GM12878 (cell line): ENCODE results near the gene NFKBIE. TPM values are rescaled to one million over a fixed set of nuclear protein-coding genes. Genes with fewer than 3 reads are reported as not detected.

Experiments used
- BCL11A ChIP-seq: IDR thresholded peaks from 2 replicates; pipeline ENCODE4 v1.6.1; 2011; ENCODE audit warnings: low read depth, low read length
- BCL3 ChIP-seq: IDR thresholded peaks from 2 replicates; pipeline ENCODE4 v1.6.1; 2011; ENCODE audit warnings: borderline replicate concordance, low read depth, mild to moderate bottlenecking, moderate library complexity, low read length; ENCODE audit not compliant: insufficient read depth, poor library complexity, severe bottlenecking
- EED ChIP-seq: sonication (generic); IDR thresholded peaks from 2 replicates; pipeline ENCODE4 v1.6.1; 2016; ENCODE audit warnings: antibody characterized with exemption, low read depth
- FOXK2 ChIP-seq: fragments of 450-650 bp; IDR thresholded peaks from 2 replicates; pipeline ENCODE4 v1.6.1; 2017; ENCODE audit warnings: mild to moderate bottlenecking, moderate library complexity
- MTA2 ChIP-seq: fragments of 450-650 bp; IDR thresholded peaks from 2 replicates; pipeline ENCODE4 v1.6.1; 2016; ENCODE audit warnings: low read depth, mild to moderate bottlenecking, moderate library complexity
- RAD21 ChIP-seq: IDR thresholded peaks from 2 replicates; pipeline ENCODE4 v1.6.1; 2011; ENCODE audit warnings: mild to moderate bottlenecking, low read depth, low read length, moderate library complexity; ENCODE audit not compliant: insufficient read depth
- RFX5 ChIP-seq: IDR thresholded peaks from 2 replicates; pipeline ENCODE4 v1.6.1; 2011; ENCODE audit warnings: low read depth, low read length, improper control_type of control experiment
- SIN3A ChIP-seq: IDR thresholded peaks from 2 replicates; pipeline ENCODE4 v1.6.1; 2012; ENCODE audit warnings: low read depth, low read length, improper control_type of control experiment
- SMAD1 ChIP-seq: fragments of 450-650 bp; IDR thresholded peaks from 2 replicates; pipeline ENCODE4 v1.6.1; 2018; ENCODE audit warnings: mild to moderate bottlenecking, low read depth; ENCODE audit not compliant: partially characterized antibody
- TCF3 ChIP-seq: IDR thresholded peaks from 2 replicates; pipeline ENCODE4 v1.6.1; 2012; ENCODE audit warnings: low read depth, mild to moderate bottlenecking, low read length, borderline replicate concordance; ENCODE audit not compliant: insufficient read depth
- WRNIP1 ChIP-seq: IDR thresholded peaks from 2 replicates; pipeline ENCODE4 v1.6.1; 2011; ENCODE audit warnings: low read depth, low read length, improper control_type of control experiment, borderline replicate concordance
- YY1 ChIP-seq: IDR thresholded peaks from 2 replicates; pipeline ENCODE4 v1.6.1; 2011; ENCODE audit warnings: low read depth, mild to moderate bottlenecking, low read length
- ZBTB33 ChIP-seq: fragments of 450-650 bp; IDR thresholded peaks from 2 replicates; pipeline ENCODE4 v1.6.1; 2017; ENCODE audit warnings: mild to moderate bottlenecking
- ZNF384 ChIP-seq: IDR thresholded peaks from 2 replicates; pipeline ENCODE4 v1.6.1; 2012; ENCODE audit warnings: low read depth, mild to moderate bottlenecking, low read length, improper control_type of control experiment, borderline replicate concordance
- polyA plus RNA-seq, 11 experiments: library from polyadenylated mRNA; depleted of rRNA in 4 of 11; unstranded in 6 of 11; stranded (reverse) in 5 of 11; fragments of >200 nt; fragmentation: Nextera tagmentation in 4 of 11; fragmentation: Illumina TruSeq in 1 of 11; extraction: Ambion mirVana in 4 of 11; extraction: Trizol in 1 of 11; gene quantifications; 1 replicate in 1 of 11; 2 replicates in 10 of 11; pipeline versions ENCODE4 v1.2.1 to v1.2.3, GENCODE V29; 2011 to 2016; ENCODE audit warnings: inconsistent platforms in 2 of 11, missing spikeins in 2 of 11, low read depth in 1 of 11
- total RNA-seq, 4 experiments: library from RNA; depleted of rRNA in 3 of 4; stranded (reverse); fragments of >200 nt in 3 of 4; fragmentation: Illumina TruSeq in 1 of 4; extraction: Trizol in 1 of 4; gene quantifications; 2 replicates each; pipeline versions ENCODE4 v1.2.1 to v1.2.3, GENCODE V29; 2013 to 2021
- TF ChIP-seq, protein P1 (sequence below): fragments of 450-650 bp; IDR thresholded peaks from 2 replicates; pipeline ENCODE4 v1.6.1; 2016; ENCODE audit warnings: mild to moderate bottlenecking, moderate library complexity, borderline replicate concordance
- TF ChIP-seq, protein P2 (sequence below): fragments of 450-650 bp; conservative IDR thresholded peaks from 2 replicates; pipeline ENCODE4 v1.6.1; 2017; ENCODE audit warnings: mild to moderate bottlenecking, moderate library complexity
- TF ChIP-seq, protein P3 (sequence below): fragments of 450-650 bp; IDR thresholded peaks from 2 replicates; pipeline ENCODE4 v1.6.1; 2016; ENCODE audit warnings: mild to moderate bottlenecking

The NFKBIE gene
- total and polyA plus RNA-seq, 10 of the 15 experiments (the other 5 are each of a cell fraction or from before 2014, with no cell fraction given): 10.4 to 106 (median 38.8) TPM

GRCh38 chr6:44264154-44265006 is 971 bp downstream of the NFKBIE start (continued):
- TF ChIP-seq, protein P1, sequence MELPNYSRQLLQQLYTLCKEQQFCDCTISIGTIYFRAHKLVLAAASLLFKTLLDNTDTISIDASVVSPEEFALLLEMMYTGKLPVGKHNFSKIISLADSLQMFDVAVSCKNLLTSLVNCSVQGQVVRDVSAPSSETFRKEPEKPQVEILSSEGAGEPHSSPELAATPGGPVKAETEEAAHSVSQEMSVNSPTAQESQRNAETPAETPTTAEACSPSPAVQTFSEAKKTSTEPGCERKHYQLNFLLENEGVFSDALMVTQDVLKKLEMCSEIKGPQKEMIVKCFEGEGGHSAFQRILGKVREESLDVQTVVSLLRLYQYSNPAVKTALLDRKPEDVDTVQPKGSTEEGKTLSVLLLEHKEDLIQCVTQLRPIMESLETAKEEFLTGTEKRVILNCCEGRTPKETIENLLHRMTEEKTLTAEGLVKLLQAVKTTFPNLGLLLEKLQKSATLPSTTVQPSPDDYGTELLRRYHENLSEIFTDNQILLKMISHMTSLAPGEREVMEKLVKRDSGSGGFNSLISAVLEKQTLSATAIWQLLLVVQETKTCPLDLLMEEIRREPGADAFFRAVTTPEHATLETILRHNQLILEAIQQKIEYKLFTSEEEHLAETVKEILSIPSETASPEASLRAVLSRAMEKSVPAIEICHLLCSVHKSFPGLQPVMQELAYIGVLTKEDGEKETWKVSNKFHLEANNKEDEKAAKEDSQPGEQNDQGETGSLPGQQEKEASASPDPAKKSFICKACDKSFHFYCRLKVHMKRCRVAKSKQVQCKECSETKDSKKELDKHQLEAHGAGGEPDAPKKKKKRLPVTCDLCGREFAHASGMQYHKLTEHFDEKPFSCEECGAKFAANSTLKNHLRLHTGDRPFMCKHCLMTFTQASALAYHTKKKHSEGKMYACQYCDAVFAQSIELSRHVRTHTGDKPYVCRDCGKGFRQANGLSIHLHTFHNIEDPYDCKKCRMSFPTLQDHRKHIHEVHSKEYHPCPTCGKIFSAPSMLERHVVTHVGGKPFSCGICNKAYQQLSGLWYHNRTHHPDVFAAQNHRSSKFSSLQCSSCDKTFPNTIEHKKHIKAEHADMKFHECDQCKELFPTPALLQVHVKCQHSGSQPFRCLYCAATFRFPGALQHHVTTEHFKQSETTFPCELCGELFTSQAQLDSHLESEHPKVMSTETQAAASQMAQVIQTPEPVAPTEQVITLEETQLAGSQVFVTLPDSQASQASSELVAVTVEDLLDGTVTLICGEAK: no peak
- TF ChIP-seq BCL11A: no peak
- TF ChIP-seq RFX5: no peak
- TF ChIP-seq MTA2: 0 out of 2 replicates have a peak, but pooled peaks have one; percentile 9
- no peak for TF ChIP-seq ZNF384
- no peak; the same call in 1 of the 2 replicates for TF ChIP-seq SIN3A
- no peak for TF ChIP-seq ZBTB33
- no peak for TF ChIP-seq WRNIP1
- TF ChIP-seq, protein P2, sequence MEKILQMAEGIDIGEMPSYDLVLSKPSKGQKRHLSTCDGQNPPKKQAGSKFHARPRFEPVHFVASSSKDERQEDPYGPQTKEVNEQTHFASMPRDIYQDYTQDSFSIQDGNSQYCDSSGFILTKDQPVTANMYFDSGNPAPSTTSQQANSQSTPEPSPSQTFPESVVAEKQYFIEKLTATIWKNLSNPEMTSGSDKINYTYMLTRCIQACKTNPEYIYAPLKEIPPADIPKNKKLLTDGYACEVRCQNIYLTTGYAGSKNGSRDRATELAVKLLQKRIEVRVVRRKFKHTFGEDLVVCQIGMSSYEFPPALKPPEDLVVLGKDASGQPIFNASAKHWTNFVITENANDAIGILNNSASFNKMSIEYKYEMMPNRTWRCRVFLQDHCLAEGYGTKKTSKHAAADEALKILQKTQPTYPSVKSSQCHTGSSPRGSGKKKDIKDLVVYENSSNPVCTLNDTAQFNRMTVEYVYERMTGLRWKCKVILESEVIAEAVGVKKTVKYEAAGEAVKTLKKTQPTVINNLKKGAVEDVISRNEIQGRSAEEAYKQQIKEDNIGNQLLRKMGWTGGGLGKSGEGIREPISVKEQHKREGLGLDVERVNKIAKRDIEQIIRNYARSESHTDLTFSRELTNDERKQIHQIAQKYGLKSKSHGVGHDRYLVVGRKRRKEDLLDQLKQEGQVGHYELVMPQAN: peak; percentile 41; the same call in 1 of the 2 replicates
- TF ChIP-seq, protein P3, sequence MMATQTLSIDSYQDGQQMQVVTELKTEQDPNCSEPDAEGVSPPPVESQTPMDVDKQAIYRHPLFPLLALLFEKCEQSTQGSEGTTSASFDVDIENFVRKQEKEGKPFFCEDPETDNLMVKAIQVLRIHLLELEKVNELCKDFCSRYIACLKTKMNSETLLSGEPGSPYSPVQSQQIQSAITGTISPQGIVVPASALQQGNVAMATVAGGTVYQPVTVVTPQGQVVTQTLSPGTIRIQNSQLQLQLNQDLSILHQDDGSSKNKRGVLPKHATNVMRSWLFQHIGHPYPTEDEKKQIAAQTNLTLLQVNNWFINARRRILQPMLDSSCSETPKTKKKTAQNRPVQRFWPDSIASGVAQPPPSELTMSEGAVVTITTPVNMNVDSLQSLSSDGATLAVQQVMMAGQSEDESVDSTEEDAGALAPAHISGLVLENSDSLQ: peak; percentile 43
- 0 out of 2 replicates have a peak, but pooled peaks have one; percentile 48 for TF ChIP-seq YY1
- TF ChIP-seq BCL3: no peak
- peak; percentile 51 for TF ChIP-seq EED
- TF ChIP-seq RAD21: no peak
- peak; percentile 32 for TF ChIP-seq SMAD1
- no peak for TF ChIP-seq FOXK2
- TF ChIP-seq TCF3: peak; percentile 79; the same call in 1 of the 2 replicates
